Hepatocyte (in vitro differentiated cells): Measurements from ENCODE around the gene SLC7A9.

Experiments used
- EZH2 ChIP-seq: fragments of 200-600 bp; sonication (generic); IDR thresholded peaks from 2 replicates; pipeline ENCODE4 v1.6.1; 2016; ENCODE audit warnings: antibody characterized with exemption, mild to moderate bottlenecking, borderline replicate concordance
- TF ChIP-seq, protein P1 (sequence below): fragments of 200-600 bp; sonication (generic); IDR thresholded peaks from 2 replicates; pipeline ENCODE4 v1.5.1; 2016; ENCODE audit warnings: antibody characterized with exemption, mild to moderate bottlenecking; ENCODE audit not compliant: poor library complexity

DNA sequence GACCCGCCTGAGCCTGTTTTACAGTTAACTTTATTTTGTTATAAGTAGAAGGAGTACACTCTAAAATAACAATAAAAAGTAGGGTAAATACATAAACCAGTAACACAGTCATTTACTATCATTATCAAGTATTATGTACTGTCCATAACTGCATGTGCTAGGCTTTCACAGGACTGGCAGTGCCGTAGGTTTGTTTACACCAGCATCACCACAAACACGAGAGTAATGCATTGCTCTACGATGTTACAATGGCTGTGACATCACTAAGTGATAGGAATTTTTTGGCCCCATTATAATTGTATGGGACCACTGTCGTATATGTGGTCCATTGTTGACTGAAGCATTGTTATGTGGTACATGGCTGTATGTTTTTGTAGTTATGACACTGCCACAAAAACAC lies 41.3 kb upstream of the SLC7A9 start:
- TF ChIP-seq, protein P1, sequence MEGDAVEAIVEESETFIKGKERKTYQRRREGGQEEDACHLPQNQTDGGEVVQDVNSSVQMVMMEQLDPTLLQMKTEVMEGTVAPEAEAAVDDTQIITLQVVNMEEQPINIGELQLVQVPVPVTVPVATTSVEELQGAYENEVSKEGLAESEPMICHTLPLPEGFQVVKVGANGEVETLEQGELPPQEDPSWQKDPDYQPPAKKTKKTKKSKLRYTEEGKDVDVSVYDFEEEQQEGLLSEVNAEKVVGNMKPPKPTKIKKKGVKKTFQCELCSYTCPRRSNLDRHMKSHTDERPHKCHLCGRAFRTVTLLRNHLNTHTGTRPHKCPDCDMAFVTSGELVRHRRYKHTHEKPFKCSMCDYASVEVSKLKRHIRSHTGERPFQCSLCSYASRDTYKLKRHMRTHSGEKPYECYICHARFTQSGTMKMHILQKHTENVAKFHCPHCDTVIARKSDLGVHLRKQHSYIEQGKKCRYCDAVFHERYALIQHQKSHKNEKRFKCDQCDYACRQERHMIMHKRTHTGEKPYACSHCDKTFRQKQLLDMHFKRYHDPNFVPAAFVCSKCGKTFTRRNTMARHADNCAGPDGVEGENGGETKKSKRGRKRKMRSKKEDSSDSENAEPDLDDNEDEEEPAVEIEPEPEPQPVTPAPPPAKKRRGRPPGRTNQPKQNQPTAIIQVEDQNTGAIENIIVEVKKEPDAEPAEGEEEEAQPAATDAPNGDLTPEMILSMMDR = no peak
- no peak for TF ChIP-seq EZH2
